Thyroid gland (tissue), 4 donors: ENCODE measurements around the gene DLX4.

ENCODE experiments used
- CTCF ChIP-seq, 6 experiments: fragments of 200-600 bp in 3 of 6; fragments of 450-650 bp in 3 of 6; sonication (generic) in 3 of 6; IDR thresholded peaks; one replicate each; pipeline ENCODE4 v1.5.1; 2016 to 2019; ENCODE audit warnings: antibody characterized with exemption in 6 of 6, mild to moderate bottlenecking in 2 of 6, inconsistent platforms in 1 of 6, moderate library complexity in 1 of 6
- POLR2A ChIP-seq, 2 donors: fragments of 450-650 bp; IDR thresholded peaks; one replicate each; pipeline ENCODE4 v1.6.1; 2017; ENCODE audit warnings: antibody characterized with exemption in 2 of 2, mild to moderate bottlenecking in 2 of 2, moderate library complexity in 1 of 2

DNA sequence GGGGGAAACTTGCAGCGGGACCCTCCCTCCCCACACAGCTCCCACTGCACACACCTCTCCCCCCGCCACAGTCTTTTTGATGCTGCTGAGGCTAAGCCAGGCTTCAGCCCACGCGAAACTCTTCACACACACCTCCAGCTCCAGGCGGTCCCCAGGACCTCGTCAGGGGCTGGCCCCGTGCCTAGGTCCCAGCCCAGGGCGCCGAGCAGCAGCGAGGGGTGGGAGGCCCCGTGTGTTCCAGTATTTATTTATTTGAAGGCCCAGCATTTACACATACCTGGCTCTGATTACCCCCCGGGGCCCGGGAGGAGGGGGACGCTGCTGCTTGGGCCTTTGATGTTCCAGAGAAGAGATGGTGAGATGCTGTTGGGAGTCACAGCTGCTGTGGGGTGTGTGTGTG, 44.9 kb upstream of the DLX4 start:
- TF ChIP-seq CTCF (IDR thresholded peaks at IDR 0.05) (no peak), POLR2A (IDR thresholded peaks at IDR 0.05) (no peak)
